ENCODE measurements around the gene COL9A3.
A peak's percentile ranks its signal among the peaks of the same experiment; 100 is the strongest.
"Not testable (repeated sequence)": the region's sequence is repeated elsewhere in the genome, so short reads cannot be mapped to it uniquely, and the experiment has no call there.

COL9A3 gene

DNA sequence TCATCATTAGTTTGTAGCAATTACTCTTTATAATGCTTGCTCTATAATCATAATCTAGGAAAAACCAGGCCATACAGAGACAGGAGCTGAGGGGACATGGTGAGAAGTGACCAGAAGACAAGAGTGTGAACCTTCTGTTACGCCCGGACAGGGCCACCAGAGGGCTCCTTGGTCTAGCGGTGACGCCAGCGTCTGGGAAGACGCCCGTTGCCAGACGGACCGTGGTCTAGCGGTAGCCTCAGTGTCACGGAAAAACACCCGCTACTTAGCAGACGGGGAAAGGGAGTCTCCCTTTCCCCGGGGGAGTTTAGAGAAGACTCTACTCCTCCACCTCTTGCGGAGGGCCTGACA lies 56.8 kb downstream of the COL9A3 start:
- H3K27me3 ChIP-seq (ENCODE audit: control insufficient read depth, insufficient read depth, low read length); H3K36me3 ChIP-seq (ENCODE audit: control insufficient read depth, insufficient read depth, low read length); H3K4me3 ChIP-seq (ENCODE audit: low read length); H3K9me3 ChIP-seq (ENCODE audit: control insufficient read depth, low read length); H3K9ac ChIP-seq (ENCODE audit: low read length): not testable (repeated sequence)
- H3K4me1 ChIP-seq (ENCODE audit: control insufficient read depth, insufficient read depth, low read length) = peaks cover 19% of the 10 kb centered on the region

DNA sequence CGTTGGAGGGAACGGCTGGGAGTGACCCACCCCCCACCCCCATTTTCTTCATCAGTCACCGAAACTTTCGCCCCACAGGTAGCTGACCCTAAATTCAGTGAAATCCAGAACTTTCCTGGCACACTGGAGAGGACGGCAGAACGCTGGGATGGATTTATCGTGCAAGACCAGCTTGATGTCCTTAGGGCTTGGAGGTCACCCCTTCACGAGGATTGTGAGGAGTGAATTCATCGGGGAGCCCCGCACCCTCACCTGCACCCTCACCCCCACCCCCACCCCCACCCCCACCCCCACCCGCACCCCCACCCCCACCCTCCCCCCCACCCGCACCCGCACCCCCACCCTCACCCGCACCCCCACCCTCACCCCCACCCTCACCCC lies 58.1 kb downstream of the COL9A3 start:
- no peaks in the 10 kb centered on the region for H3K27me3 ChIP-seq (ENCODE audit: control insufficient read depth, insufficient read depth, low read length)
- no peaks in the 10 kb centered on the region for H3K36me3 ChIP-seq (ENCODE audit: control insufficient read depth, insufficient read depth, low read length)
- H3K4me3 ChIP-seq (ENCODE audit: low read length) = no peak overlapping the region
- H3K9me3 ChIP-seq (ENCODE audit: control insufficient read depth, low read length) = no peaks in the 10 kb centered on the region
- H3K9ac ChIP-seq (ENCODE audit: low read length) = no peak overlapping the region
- peaks cover 19% of the 10 kb centered on the region for H3K4me1 ChIP-seq (ENCODE audit: control insufficient read depth, insufficient read depth, low read length)

DNA sequence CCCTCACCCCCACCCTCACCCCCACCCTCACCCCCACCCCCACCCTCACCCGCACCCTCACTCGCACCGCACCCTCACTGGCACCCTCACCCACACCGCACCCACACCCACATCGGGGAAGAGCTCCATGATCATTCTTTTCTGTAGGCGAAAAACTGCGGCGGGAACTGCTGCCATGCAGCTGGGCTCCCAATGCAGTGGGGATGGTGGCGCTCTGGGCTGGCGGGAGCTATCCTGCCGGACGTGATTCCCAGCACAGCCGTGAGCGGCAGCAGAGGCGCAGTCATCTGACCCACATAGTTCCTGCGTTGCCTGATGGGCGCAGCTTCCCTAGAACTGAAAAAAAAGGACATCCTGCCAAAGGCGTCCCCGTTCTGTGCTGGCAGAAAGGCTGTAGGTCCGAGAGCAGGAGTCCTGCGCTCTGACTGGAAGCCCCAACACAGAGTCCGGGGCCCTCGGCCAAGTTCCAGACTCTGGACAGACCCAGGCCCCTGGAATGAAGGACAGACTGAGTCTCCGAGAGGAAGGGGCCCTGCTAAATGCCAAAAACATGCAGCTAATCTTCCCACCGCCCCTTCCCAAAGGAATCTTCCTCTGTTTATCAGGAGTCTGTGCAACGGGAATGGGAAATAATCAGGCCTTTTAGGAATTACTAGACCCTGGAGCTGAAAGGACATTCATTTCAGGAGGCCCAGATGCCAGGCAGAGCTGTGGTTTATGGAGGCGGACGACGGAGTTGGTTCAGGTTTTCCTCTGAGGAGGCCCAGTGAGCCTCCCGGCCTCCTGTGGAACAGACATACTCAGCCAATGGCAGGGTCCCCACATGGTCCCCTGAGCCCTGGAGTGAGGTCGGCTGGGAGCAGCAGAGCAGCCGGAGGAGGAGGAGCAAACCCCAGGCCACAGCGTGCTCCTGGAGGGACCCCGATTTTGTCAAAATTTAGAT lies 58.8 kb downstream of the COL9A3 start:
- no peaks in the 10 kb centered on the region for H3K36me3 ChIP-seq (ENCODE audit: control insufficient read depth, insufficient read depth, low read length)
- H3K9ac ChIP-seq (ENCODE audit: low read length) = peak overlapping the region; percentile 56
- peaks cover 19% of the 10 kb centered on the region for H3K4me1 ChIP-seq (ENCODE audit: control insufficient read depth, insufficient read depth, low read length)
- no peak overlapping the region for H3K4me3 ChIP-seq (ENCODE audit: low read length)
- H3K27me3 ChIP-seq (ENCODE audit: control insufficient read depth, insufficient read depth, low read length) = no peaks in the 10 kb centered on the region
- no peaks in the 10 kb centered on the region for H3K9me3 ChIP-seq (ENCODE audit: control insufficient read depth, low read length)

DNA sequence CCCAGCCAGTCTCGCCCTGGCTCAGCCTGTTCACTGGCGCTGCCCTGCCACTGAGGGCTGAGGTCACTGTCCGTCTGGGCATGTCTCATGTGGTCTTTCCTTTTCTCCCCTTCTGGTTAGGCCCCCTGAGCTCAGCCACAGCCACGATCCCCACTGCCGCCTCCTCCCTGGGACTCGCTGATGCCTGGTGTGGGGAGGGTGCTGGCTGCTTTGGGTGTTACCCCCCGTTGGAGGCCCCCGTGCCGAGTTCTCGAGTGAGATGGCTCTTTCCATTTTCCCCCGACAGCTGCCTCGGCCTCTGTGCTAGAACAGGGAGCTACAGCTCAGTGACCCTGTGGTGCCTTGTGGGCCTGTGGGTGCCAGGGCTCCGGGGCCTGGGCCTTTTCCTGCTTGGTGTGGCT lies 59.7 kb downstream of the COL9A3 start:
- Histone ChIP-seq H3K4me3 (ENCODE audit: low read length) (no peak overlapping the region), H3K9ac (ENCODE audit: low read length) (no peak overlapping the region), H3K9me3 (ENCODE audit: control insufficient read depth, low read length) (no peaks in the 10 kb centered on the region), H3K4me1 (ENCODE audit: control insufficient read depth, insufficient read depth, low read length) (peaks cover 19% of the 10 kb centered on the region), H3K36me3 (ENCODE audit: control insufficient read depth, insufficient read depth, low read length) (no peaks in the 10 kb centered on the region), H3K27me3 (ENCODE audit: control insufficient read depth, insufficient read depth, low read length) (no peaks in the 10 kb centered on the region)

- H3K27me3 ChIP-seq (ENCODE audit: control insufficient read depth, insufficient read depth, low read length) = no peaks in the 10 kb centered on the region
- no peaks in the 10 kb centered on the region for H3K9me3 ChIP-seq (ENCODE audit: control insufficient read depth, low read length)
- H3K4me1 ChIP-seq (ENCODE audit: control insufficient read depth, insufficient read depth, low read length) = peaks cover 19% of the 10 kb centered on the region
- no peak overlapping the region for H3K9ac ChIP-seq (ENCODE audit: low read length)
- no peaks in the 10 kb centered on the region for H3K36me3 ChIP-seq (ENCODE audit: control insufficient read depth, insufficient read depth, low read length)
- H3K4me3 ChIP-seq (ENCODE audit: low read length) = no peak overlapping the region
Measured at GRCh38 chr20:62876902-62877816, 60.3 kb downstream of the COL9A3 start.

DNA sequence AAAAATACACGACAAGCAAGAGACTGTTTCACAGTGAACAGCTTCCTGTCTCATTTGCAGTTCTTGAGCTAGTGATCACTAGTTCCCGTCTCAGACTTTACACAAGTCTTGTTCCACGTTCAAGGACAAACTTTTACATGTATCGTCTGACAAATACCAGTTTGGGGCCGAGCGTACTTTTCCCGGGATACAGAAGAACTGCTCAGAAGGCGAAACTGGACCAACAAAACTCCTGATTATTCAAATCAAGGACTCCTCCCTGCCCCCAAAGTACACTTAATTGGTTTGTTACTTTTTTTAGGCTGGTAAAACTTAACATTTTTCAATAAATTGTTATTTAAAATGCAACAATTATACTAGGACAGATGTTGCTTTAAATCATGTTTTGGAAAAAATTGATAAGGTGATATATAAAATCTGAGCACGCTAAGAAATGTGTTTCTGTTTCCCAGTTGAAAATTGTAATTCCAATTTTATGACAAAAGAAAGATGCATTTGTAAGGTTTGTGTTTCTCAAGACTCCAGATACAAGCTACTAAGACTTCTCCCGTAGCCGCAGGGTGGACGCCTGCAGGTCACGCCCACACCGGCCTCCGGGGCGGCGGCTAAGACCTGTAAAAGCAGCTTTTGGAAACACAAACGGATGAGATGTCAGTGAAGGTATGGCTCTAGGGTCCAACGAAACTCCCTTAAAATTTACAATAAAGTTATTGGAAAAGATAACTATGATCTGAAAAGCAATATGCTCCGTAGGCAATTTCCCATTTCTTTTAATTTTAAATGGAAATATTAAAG lies 61.6 kb downstream of the COL9A3 start:
- H3K9me3 ChIP-seq (ENCODE audit: control insufficient read depth, low read length) = no peaks in the 10 kb centered on the region
- H3K9ac ChIP-seq (ENCODE audit: low read length) = no peak overlapping the region
- no peak overlapping the region for H3K4me3 ChIP-seq (ENCODE audit: low read length)
- no peaks in the 10 kb centered on the region for H3K27me3 ChIP-seq (ENCODE audit: control insufficient read depth, insufficient read depth, low read length)
- H3K36me3 ChIP-seq (ENCODE audit: control insufficient read depth, insufficient read depth, low read length) = no peaks in the 10 kb centered on the region
- H3K4me1 ChIP-seq (ENCODE audit: control insufficient read depth, insufficient read depth, low read length) = peaks cover 19% of the 10 kb centered on the region

DNA sequence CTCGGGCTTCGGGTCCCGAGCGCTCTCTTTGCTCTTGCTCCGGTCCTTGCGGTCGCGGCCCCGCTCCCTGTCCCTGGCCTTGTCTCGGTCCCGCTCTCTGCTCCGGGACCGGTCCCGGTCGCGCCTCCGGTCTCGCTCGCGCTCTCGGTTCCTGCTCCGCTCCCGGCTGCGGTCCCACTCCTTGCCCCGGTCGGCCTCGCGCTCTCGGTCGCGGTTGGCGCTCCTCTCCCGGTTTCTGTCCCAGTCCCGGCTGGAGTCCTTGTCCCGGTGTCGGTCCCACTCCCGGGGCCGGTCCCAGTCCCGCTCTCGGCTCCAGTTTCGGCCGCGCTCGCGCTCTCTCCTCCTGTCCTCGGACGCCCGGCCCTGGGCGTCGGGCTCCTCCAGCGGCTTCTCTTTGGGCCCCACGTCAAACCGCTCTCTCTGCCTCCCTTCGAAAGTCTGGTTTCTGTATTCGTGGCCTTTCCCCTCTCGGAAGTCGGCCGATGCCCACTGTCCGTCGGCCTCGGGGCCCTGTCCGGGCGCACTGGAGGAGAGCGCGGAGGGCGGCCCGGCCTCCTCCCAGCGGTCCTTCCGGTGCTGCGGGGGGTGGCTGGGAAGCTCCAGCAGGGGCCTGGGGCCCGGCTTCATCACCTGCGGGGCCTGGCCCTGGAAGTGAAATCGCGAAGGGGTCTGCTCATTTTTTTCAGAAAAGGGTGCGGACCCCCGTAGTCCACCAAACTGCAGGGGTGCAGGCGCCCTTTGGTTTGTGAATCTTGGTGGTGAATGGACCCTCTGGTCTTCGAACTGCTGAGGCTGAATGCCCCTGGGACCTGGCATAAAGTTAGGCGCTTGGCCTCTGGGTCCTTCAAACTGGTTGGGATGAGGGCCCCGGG lies 62.7 kb downstream of the COL9A3 start:
- H3K27me3 ChIP-seq (ENCODE audit: control insufficient read depth, insufficient read depth, low read length) = no peaks in the 10 kb centered on the region
- no peaks in the 10 kb centered on the region for H3K9me3 ChIP-seq (ENCODE audit: control insufficient read depth, low read length)
- no peak overlapping the region for H3K4me3 ChIP-seq (ENCODE audit: low read length)
- no peaks in the 10 kb centered on the region for H3K36me3 ChIP-seq (ENCODE audit: control insufficient read depth, insufficient read depth, low read length)
- peaks cover 19% of the 10 kb centered on the region for H3K4me1 ChIP-seq (ENCODE audit: control insufficient read depth, insufficient read depth, low read length)
- H3K9ac ChIP-seq (ENCODE audit: low read length) = no peak overlapping the region

- no peaks in the 10 kb centered on the region for H3K27me3 ChIP-seq (ENCODE audit: control insufficient read depth, insufficient read depth, low read length)
Measured at GRCh38 chr20:62880147-62880934, 63.5 kb downstream of the COL9A3 start.

GRCh38 chr20:62880935-62881661 lies 64.2 kb downstream of the COL9A3 start:
- Histone ChIP-seq H3K27me3 (ENCODE audit: control insufficient read depth, insufficient read depth, low read length) (no peaks in the 10 kb centered on the region), H3K36me3 (ENCODE audit: control insufficient read depth, insufficient read depth, low read length) (no peaks in the 10 kb centered on the region), H3K4me1 (ENCODE audit: control insufficient read depth, insufficient read depth, low read length) (peaks cover 12% of the 10 kb centered on the region), H3K9ac (ENCODE audit: low read length) (no peak overlapping the region), H3K9me3 (ENCODE audit: control insufficient read depth, low read length) (no peaks in the 10 kb centered on the region), H3K4me3 (ENCODE audit: low read length) (no peak overlapping the region)

More at GRCh38 chr20:62880147-62880934, 63.5 kb downstream of the COL9A3 start:
- Histone ChIP-seq H3K9me3 (ENCODE audit: control insufficient read depth, low read length) (no peaks in the 10 kb centered on the region), H3K9ac (ENCODE audit: low read length) (no peak overlapping the region), H3K4me1 (ENCODE audit: control insufficient read depth, insufficient read depth, low read length) (peaks cover 19% of the 10 kb centered on the region), H3K4me3 (ENCODE audit: low read length) (no peak overlapping the region), H3K36me3 (ENCODE audit: control insufficient read depth, insufficient read depth, low read length) (no peaks in the 10 kb centered on the region)

- Histone ChIP-seq H3K36me3 (ENCODE audit: control insufficient read depth, insufficient read depth, low read length) (no peaks in the 10 kb centered on the region), H3K4me3 (ENCODE audit: low read length) (no peak overlapping the region), H3K27me3 (ENCODE audit: control insufficient read depth, insufficient read depth, low read length) (no peaks in the 10 kb centered on the region), H3K4me1 (ENCODE audit: control insufficient read depth, insufficient read depth, low read length) (peaks cover 6% of the 10 kb centered on the region), H3K9ac (ENCODE audit: low read length) (no peak overlapping the region), H3K9me3 (ENCODE audit: control insufficient read depth, low read length) (no peaks in the 10 kb centered on the region)
Measured at GRCh38 chr20:62881662-62882395, 65.0 kb downstream of the COL9A3 start.

Data from mucosa of stomach (tissue), 1 donor.